ENCODE measurements around the gene CCDC7.
"Not testable (repeated sequence)": the region's sequence is repeated elsewhere in the genome, so short reads cannot be mapped to it uniquely, and the experiment has no call there.

The CCDC7 gene

DNA sequence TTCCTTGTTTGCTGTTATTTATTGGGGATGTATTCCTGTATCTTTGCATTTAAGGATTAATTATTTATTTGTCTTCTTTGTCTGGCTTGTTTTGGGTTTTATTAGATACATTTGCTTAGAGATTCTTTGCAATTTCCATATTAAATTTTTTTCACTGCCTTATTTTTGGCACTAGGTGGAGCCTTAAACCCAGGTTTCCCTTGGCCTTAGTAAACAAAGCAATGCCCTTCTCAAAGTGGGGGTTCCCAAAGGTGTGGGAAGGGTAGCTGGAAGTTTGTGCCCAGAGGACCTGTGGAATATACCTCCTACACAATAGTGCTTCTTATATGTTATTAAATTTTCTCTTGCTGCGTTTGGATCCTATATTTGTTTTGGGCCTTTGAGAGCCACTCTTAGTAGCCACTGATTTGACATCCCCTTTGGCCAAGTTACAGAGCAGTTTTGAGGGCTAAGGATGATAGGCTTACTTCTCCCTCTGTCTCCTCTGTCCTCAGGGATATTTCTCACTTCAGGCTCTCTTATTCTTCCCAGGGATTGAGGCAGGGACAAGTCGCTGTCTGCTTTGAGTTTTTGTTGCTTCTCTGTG is 349.8 kb downstream of the CCDC7 start:
- TF ChIP-seq, protein P1, sequence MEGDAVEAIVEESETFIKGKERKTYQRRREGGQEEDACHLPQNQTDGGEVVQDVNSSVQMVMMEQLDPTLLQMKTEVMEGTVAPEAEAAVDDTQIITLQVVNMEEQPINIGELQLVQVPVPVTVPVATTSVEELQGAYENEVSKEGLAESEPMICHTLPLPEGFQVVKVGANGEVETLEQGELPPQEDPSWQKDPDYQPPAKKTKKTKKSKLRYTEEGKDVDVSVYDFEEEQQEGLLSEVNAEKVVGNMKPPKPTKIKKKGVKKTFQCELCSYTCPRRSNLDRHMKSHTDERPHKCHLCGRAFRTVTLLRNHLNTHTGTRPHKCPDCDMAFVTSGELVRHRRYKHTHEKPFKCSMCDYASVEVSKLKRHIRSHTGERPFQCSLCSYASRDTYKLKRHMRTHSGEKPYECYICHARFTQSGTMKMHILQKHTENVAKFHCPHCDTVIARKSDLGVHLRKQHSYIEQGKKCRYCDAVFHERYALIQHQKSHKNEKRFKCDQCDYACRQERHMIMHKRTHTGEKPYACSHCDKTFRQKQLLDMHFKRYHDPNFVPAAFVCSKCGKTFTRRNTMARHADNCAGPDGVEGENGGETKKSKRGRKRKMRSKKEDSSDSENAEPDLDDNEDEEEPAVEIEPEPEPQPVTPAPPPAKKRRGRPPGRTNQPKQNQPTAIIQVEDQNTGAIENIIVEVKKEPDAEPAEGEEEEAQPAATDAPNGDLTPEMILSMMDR (IDR thresholded peaks at IDR 0.05; ENCODE audit: borderline replicate concordance, control extremely low read depth, extremely low read depth, insufficient read depth, missing control alignments) = peak; percentile 52
- in situ Hi-C loops (cut with MboI; ENCODE audit: low sequenced_read_pairs, unreplicated experiment) = loop anchor here (10.0 kb wide), 1 partner anchor 219 kb away; no protein-coding TSS in a partner anchor
- DNase-seq (ENCODE audit: low spot score) = peak; percentile 24

DNA sequence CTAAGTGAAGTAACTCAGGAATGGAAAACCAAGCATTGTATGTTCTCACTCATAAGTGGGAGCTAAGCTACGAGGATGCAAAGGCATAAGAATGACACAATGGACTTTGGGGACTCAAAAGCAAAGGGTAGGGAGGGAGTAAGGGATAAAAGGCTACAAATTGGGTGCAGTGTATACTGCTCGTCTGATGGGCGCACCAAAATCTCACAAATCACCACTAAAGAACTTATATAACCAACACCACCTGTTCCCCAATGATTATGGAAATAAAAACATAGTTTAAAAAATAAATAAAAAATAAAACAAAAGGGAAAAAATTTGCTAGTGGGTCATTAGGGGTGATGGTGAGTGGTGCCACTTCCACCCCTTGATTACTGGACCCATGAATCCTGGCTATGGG is 351.5 kb downstream of the CCDC7 start:
- in situ Hi-C loops (cut with MboI; ENCODE audit: low sequenced_read_pairs, unreplicated experiment) = loop anchor here (10.0 kb wide), 1 partner anchor 217 kb away; no protein-coding TSS in a partner anchor
- not testable (repeated sequence) for DNase-seq (ENCODE audit: low spot score)

DNA sequence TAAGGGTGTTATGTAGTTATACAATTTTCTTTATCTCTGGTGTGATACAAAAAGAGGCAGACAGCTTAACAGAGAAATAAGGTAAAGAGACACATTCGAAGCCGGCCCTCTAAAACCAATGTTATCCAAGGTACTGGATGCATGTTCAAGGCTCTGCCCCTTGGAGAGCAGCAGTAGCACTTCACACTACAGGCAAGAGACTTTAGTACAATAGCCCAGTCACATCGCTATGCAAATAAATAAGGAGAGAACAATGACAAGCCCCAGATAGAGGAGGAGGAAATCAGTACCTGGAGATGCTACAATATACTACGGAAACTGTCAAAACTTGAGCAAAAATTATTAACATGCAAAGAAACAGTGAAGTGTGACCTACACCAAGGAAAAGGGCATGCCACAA is 401.0 kb downstream of the CCDC7 start:
- in situ Hi-C loops (cut with MboI; ENCODE audit: low sequenced_read_pairs, unreplicated experiment) = no loop called here
- TF ChIP-seq, protein P1 (IDR thresholded peaks at IDR 0.05; ENCODE audit: borderline replicate concordance, control extremely low read depth, extremely low read depth, insufficient read depth, missing control alignments) = no peak
- DNase-seq (ENCODE audit: low spot score) = no peak

DNA sequence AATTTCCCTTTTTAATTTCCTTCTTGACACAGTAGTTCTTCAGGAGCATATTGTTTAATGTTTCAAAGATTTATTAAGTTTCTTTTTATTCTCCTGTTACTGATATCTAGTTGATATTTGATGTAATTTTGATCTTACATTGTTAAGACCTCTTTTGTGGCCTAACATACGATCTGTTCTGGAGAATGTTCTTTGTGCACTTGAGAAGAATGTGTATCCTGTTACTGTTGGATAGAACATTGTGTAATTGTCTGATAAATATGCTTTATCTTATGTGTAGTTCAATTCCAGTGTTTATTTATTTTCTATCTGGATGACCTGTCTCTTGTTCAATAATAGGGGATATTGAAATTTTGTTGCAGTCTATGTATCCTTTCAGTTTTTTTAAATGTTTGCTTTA is 405.4 kb downstream of the CCDC7 start:
- DNase-seq (ENCODE audit: low spot score) = no peak
- in situ Hi-C loops (cut with MboI; ENCODE audit: low sequenced_read_pairs, unreplicated experiment) = no loop called here
- TF ChIP-seq, protein P1 (IDR thresholded peaks at IDR 0.05; ENCODE audit: borderline replicate concordance, control extremely low read depth, extremely low read depth, insufficient read depth, missing control alignments) = no peak

DNA sequence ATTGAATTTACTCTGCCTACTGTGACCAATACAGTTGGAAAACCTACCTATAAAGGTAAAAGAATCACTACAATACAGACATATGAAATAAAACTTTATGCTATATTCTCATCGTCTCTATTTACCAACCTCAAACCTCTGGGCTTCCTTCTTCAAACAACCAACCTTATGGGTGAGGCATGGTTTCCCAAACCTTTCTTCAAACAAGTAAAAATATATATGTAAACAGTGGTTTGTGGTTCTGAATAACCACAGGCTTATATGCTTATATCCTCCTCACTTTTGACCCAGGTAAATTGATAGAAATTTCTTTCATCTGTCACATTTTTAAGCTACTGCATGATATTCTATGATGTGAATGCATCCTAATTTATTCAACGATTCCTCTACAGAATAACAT is 408.5 kb downstream of the CCDC7 start:
- TF ChIP-seq, protein P1 (IDR thresholded peaks at IDR 0.05; ENCODE audit: borderline replicate concordance, control extremely low read depth, extremely low read depth, insufficient read depth, missing control alignments) = no peak
- in situ Hi-C loops (cut with MboI; ENCODE audit: low sequenced_read_pairs, unreplicated experiment) = no loop called here
- DNase-seq (ENCODE audit: low spot score) = no peak

DNA sequence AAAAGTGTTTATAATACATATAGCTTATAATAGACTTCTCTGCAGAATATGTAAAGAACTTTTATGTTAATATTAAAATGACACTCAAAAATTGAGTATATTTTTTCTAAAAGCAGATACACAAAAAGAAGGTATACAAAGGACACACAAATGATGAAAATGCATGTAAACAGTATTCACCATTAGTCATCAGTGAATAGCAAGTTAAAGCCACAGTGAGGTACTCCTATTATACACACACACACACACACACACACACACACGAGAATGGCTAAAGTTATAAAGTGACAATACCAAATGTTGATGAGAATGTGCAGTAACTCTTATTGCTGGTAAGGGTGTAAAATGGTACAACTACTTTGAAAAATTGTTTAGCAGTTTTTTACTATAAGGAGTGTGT is 419.2 kb downstream of the CCDC7 start:
- no peak for DNase-seq (ENCODE audit: low spot score)
- in situ Hi-C loops (cut with MboI; ENCODE audit: low sequenced_read_pairs, unreplicated experiment) = no loop called here
- TF ChIP-seq, protein P1 (IDR thresholded peaks at IDR 0.05; ENCODE audit: borderline replicate concordance, control extremely low read depth, extremely low read depth, insufficient read depth, missing control alignments) = no peak

DNA sequence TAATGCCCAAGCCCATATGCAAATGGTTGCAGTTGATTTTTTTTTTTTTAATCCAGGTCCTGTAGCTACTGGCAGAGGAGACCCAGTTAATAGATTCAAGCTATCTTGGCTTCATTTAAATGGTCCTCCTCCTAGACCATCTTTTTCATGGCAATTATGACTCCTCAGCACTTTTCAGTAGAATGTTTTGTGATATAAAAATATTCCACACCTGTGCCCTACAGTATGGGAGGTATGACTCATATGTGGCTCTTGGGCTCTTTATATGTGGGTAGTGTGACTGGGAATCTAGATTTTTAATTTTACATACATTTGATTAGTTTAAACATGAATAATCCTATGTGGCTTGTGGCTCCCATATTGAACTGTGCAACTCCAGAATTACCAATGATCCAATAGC is 432.0 kb downstream of the CCDC7 start:
- TF ChIP-seq, protein P1 (IDR thresholded peaks at IDR 0.05; ENCODE audit: borderline replicate concordance, control extremely low read depth, extremely low read depth, insufficient read depth, missing control alignments) = no peak
- no peak for DNase-seq (ENCODE audit: low spot score)
- in situ Hi-C loops (cut with MboI; ENCODE audit: low sequenced_read_pairs, unreplicated experiment) = no loop called here
